HG03575 (cell line): ENCODE measurements around the gene ZNF224.
"Not testable (repeated sequence)": the region's sequence is repeated elsewhere in the genome, so short reads cannot be mapped to it uniquely, and the experiment has no call there.

Experiments
- ATAC-seq: cut with Tn5 transposase; IDR thresholded peaks from one replicate; pipeline ENCODE4 v1.9.1; 2021; ENCODE audit not compliant: unreplicated experiment, insufficient number of reproducible peaks, low FRiP score; ENCODE audit errors: extremely low read depth

Gene ZNF224

DNA sequence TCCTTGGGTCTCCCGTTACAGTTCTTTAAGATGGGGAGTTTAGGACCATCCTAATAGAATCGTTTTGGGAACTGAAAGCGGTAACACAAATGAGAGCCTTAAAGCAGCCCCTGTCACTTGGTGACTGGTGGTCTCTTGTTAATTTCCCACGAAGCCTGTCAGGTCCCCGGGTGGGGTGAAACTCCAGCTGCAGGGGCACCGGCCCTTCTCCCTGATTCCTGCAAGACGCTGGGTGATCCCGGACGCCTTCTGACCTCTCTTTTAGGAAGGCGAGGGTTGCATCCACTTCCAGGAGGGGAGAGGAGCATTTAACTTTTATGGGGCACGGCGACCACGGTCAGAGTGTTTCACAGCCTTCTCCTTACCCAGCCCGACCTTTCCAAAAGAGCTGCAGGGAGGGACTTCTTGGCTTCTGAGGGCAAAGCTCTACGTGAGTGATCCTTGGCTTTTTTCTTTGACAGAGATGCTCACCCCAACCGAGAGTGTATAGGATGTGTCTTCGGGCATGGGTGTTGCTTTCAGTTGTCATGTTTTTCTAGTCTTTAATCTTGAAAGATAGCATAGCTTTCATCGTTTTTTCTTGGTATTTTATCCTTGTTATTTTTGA is 19.7 kb downstream of the ZNF224 start:
- no peak for ATAC-seq

DNA sequence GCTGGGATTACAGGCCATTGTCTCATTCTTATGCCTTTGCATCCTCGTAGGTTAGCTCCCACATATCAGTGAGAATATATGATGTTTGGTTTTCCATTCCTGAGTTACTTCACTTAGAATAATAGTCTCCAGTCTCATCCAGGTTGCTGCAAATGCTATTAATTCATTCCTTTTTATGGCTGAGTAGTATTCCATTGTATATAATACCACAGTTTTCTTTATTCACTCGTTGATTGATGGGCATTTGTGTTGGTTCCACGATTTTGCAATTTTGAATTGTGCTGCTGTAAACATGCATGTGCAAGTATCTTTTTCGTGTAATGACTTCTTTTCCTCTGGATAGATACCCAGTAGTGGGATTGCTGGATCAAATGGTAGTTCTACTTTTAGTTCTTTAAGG is 27.0 kb downstream of the ZNF224 start:
- ATAC-seq = not testable (repeated sequence)

DNA sequence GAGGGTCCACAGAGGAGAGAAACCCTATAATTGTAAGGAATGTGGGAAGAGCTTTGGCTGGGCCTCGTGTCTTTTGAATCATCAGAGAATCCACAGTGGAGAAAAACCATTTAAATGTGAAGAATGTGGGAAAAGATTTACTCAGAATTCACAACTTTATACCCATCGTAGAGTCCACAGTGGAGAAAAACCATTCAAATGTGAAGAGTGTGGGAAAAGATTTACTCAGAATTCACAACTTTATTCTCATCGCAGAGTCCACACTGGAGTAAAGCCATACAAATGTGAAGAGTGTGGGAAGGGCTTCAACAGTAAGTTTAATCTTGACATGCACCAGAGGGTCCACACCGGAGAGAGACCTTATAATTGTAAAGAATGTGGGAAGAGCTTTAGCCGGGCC is 37.8 kb downstream of the ZNF224 start:
- no peak for ATAC-seq

DNA sequence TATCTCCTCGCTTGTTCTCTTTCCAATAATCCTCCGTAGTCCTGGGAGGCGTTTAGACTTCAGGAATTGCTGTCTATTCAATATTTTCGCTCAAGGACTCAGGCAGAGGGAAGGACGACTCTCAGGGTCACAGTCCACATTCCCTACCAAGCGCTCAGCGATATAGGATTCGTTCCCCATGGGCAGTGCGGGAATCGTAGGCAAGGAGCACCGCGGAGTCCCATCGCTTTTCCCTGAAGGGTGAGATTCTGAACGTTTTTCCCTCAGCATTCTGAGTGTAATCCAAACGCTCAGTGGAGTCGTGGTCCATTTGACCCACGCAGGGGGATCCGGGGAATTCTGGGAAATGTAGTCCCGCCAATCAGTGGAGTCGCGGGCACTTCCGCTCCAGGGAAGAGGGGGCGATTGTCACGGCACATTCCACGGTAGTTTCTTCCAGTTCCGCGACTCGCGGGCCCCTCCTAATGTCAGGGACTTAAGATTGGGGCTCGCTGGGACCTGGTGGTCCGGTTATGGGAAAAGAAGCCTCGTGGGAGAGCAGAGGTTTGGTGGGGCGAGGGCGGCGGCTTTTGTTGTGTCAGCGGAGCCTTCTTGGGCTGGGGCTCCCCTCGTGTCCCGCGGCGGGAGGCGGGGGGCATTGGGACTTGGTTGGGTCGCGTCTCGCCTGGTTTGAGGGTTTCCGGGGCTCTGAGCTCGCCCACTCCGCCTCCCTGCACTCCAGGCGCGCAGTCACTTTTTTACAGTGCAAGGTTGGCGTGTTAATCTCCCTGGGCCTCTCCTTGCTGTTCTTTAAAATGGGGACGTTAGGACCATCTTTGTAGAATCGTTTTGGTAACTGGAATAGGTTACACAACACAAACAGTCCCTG is 47.3 kb downstream of the ZNF224 start, which contains the start of gene ZNF234:
TSS of gene ZNF234 (plus strand) at position 364 of the 868 bp plus-strand sequence. CDS start 3,079 bp downstream, outside the sequence.
- ATAC-seq = no peak

DNA sequence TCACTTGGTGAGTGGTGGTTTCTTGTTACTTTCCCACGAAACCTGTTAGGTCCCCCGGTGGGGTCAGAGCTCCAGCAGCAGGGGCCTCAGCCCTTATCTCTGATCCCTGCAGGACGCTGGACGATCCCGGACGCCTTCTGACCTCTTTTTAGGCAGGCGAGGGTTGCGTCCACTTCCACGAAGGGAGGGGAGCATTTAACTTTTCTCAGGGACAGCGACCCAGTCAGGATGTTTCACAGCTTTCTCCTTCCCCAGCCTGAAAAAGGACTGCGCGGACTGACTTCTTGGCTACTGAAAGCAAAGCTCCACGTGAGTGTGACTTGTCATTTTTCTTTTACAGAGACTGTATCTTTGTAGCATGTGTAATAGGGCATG is 47.9 kb downstream of the ZNF224 start:
- no peak for ATAC-seq

DNA sequence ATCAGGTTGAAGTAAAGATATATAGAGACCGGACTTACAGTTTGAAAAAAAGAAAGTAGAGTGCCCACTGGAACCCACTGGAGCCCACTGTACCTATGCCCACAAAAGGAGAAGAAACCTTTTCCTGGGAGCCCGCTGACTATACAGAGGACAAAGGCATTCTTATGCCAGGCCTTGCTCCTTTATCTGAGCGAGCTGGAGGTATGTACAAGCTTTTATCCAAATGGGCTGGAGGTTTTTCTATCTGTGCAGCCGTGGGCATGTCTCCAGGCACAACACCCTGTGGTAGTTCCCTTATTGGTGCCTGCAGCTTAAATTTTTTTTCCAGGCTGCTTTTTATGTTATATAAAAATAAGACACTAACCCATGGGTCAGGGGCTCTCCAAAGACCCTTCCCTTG is 55.6 kb downstream of the ZNF224 start:
- no peak for ATAC-seq

DNA sequence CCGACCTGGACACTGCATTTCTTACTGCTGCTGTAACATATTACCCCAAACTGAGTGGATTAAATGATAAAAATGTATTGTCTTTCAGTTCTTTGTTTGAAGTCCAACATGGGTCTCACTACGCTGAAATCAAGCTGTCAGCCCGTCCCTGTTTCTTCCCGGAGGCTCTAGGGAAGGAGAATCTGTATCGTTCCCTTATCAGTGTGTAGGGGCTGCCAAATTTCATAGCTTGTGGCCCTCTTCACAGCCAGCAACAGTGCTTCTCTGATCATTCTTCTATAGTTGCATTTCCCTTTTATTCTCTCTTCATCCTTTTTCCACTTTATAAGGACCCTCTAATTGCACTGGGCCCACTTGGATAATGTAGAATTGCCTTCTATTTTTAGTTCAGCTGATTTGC is 57.3 kb downstream of the ZNF224 start:
- no peak for ATAC-seq

DNA sequence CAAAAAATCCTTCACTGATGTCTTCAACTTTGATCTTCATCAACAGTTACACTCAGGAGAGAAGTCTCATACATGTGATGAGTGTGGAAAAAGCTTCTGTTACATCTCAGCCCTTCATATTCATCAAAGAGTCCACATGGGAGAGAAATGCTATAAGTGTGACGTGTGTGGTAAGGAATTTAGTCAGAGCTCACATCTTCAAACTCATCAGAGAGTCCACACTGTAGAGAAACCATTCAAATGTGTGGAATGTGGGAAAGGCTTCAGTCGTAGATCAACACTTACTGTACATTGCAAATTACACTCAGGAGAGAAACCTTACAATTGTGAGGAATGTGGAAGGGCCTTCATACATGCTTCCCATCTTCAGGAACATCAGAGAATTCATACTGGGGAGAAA is 62.3 kb downstream of the ZNF224 start:
- no peak for ATAC-seq
